Neural cell (in vitro differentiated cells): ENCODE results near the gene NELL1. TPM values are rescaled to one million over a fixed set of nuclear protein-coding genes. Genes with fewer than 3 reads are reported as not detected.

Source experiments
- H2AFZ ChIP-seq: fragments of 200-600, 300-800 bp; sonication (generic), shearing (Covaris generic); 2 replicates; pipeline ENCODE4 v1.6.0; 2014; ENCODE audit warnings: low read depth, mild to moderate bottlenecking, antibody characterized with exemption, low read length, moderate library complexity
- H3F3A ChIP-seq: fragments of 200-600 bp; shearing (Covaris generic); 2 replicates; pipeline ENCODE4 v1.6.1; 2016; ENCODE audit warnings: mild to moderate bottlenecking, moderate library complexity, mixed read lengths, antibody characterized with exemption, low read length; ENCODE audit not compliant: insufficient read depth, poor library complexity, severe bottlenecking
- H3K27ac ChIP-seq: fragments of 200-600, 300-800 bp; sonication (generic), shearing (Covaris generic); 2 replicates; pipeline ENCODE4 v1.5.1; 2014; ENCODE audit warnings: mild to moderate bottlenecking, low read length, moderate library complexity
- H3K27me3 ChIP-seq: fragments of 300-800, 200-600 bp; sonication (generic), shearing (Covaris generic); 2 replicates; pipeline ENCODE4 v1.6.0; 2014; ENCODE audit warnings: mild to moderate bottlenecking, low read depth, low read length, moderate library complexity; ENCODE audit not compliant: insufficient read depth
- H3K36me3 ChIP-seq: fragments of 300-800, 200-600 bp; sonication (generic), shearing (Covaris generic); 2 replicates; pipeline ENCODE4 v1.5.1; 2014; ENCODE audit warnings: mild to moderate bottlenecking, antibody characterized with exemption, low read length, moderate library complexity; ENCODE audit not compliant: insufficient read depth
- H3K4me2 ChIP-seq: fragments of 300-800, 200-600 bp; sonication (generic), shearing (Covaris generic); 2 replicates; pipeline ENCODE4 v1.6.0; 2014; ENCODE audit warnings: mild to moderate bottlenecking, low read length
- H3K4me3 ChIP-seq: fragments of 300-800, 200-600 bp; sonication (generic), shearing (Covaris generic); 2 replicates; pipeline ENCODE4 v1.5.1; 2014; ENCODE audit warnings: mild to moderate bottlenecking, low read length, moderate library complexity
- H3K79me2 ChIP-seq: fragments of 200-600 bp; shearing (Covaris generic); replicated peaks from 2 replicates; pipeline ENCODE4 v1.6.0; 2014; ENCODE audit warnings: mild to moderate bottlenecking, low read length, moderate library complexity; ENCODE audit not compliant: insufficient read depth
- H3K9ac ChIP-seq: fragments of 300-800, 200-600 bp; sonication (generic), shearing (Covaris generic); 2 replicates; pipeline ENCODE4 v1.6.1; 2016; ENCODE audit warnings: mild to moderate bottlenecking, low read length, mixed read lengths
- H3K9me2 ChIP-seq: fragments of 200-600 bp; shearing (Covaris generic); 2 replicates; pipeline ENCODE4 v1.6.1; 2016; ENCODE audit warnings: mild to moderate bottlenecking, low read length, mixed read lengths; ENCODE audit not compliant: insufficient read depth
- H3K9me3 ChIP-seq: fragments of 200-600, 300-800 bp; sonication (generic), shearing (Covaris generic); 2 replicates; pipeline ENCODE4 v1.6.1; 2016; ENCODE audit warnings: mild to moderate bottlenecking, mixed run types, low read length, moderate library complexity, mixed read lengths
- H4K20me1 ChIP-seq: fragments of 200-600 bp; shearing (Covaris generic); 2 replicates; pipeline ENCODE4 v1.6.1; 2016; ENCODE audit warnings: mild to moderate bottlenecking, mixed run types; ENCODE audit not compliant: insufficient read depth
- CTCF ChIP-seq: fragments of 450-650 bp; IDR thresholded peaks from 2 replicates; pipeline ENCODE4 v1.5.1; 2014; ENCODE audit warnings: antibody characterized with exemption, mild to moderate bottlenecking, moderate library complexity; ENCODE audit not compliant: poor library complexity, severe bottlenecking
- EP300 ChIP-seq: fragments of 450-650 bp; conservative IDR thresholded peaks from 2 replicates; pipeline ENCODE4 v1.6.1; 2014; ENCODE audit warnings: antibody characterized with exemption, mild to moderate bottlenecking, moderate library complexity; ENCODE audit not compliant: poor library complexity, severe bottlenecking
- EZH2 ChIP-seq: fragments of 200-600, 300-800 bp; shearing (Covaris generic), sonication (generic); IDR thresholded peaks from 2 replicates; pipeline ENCODE4 v1.6.1; 2014; ENCODE audit warnings: antibody characterized with exemption, low read length, borderline replicate concordance, mild to moderate bottlenecking; ENCODE audit not compliant: insufficient read depth, poor library complexity, severe bottlenecking
- MXI1 ChIP-seq: fragments of 450-650 bp; conservative IDR thresholded peaks from 2 replicates; pipeline ENCODE4 v1.6.1; 2014; ENCODE audit warnings: antibody characterized with exemption, mild to moderate bottlenecking; ENCODE audit not compliant: poor library complexity, severe bottlenecking
- POLR2AphosphoS5 ChIP-seq: IDR thresholded peaks from 2 replicates; pipeline ENCODE4 v1.6.1; 2012
- RAD21 ChIP-seq: fragments of 450-650 bp; conservative IDR thresholded peaks from 2 replicates; pipeline ENCODE4 v1.6.1; 2014; ENCODE audit warnings: antibody characterized with exemption, mild to moderate bottlenecking, moderate library complexity
- REST ChIP-seq: IDR thresholded peaks from 2 replicates; pipeline ENCODE4 v1.6.1; 2012; ENCODE audit warnings: borderline replicate concordance
- SMC3 ChIP-seq: fragments of 450-650 bp; conservative IDR thresholded peaks from 2 replicates; pipeline ENCODE4 v1.6.1; 2014; ENCODE audit warnings: antibody characterized with exemption, mild to moderate bottlenecking, moderate library complexity; ENCODE audit not compliant: poor library complexity
- TAF1 ChIP-seq: IDR thresholded peaks from 2 replicates; pipeline ENCODE4 v1.6.1; 2012; ENCODE audit warnings: low read depth
- polyA plus RNA-seq: library from polyadenylated mRNA; depleted of rRNA; stranded (reverse); fragments of >200 nt; gene quantifications from 2 replicates; pipeline ENCODE4 v1.2.3, GENCODE V29; 2014

NELL1 gene
- polyA plus RNA-seq, 1 donor from 2014 or later = 70.4 TPM

DNA sequence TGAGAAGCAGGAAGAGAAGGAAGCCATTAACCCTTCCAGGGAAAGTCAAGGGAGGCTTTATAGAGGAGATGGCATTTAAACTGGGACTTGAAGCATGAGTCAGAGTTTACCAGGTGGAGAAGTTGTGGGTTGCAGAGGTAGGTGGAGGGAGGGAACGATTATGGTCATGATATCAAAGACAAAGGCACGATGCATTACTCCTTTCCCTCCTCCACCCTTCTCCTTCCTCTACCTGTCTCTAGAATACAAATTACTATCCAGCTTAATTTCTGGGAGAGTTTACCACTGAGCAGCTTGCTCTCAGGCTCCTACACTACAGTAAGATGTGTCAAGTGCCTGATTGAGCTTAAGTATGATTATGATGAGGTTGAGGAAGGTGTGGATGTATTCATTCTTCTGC, 151.7 kb downstream of the NELL1 start:
- Histone ChIP-seq H3K36me3 (no peaks in the 10 kb centered on the region), H3K79me2 (no peaks in the 10 kb centered on the region), H3K27ac (no peak overlapping the region), H3K9me2 (no peaks in the 10 kb centered on the region), H2AFZ (no peak overlapping the region), H3K4me2 (no peak overlapping the region), H3K27me3 (no peaks in the 10 kb centered on the region), H3K9me3 (no peaks in the 10 kb centered on the region), H3K9ac (no peak overlapping the region), H3F3A (no peaks in the 10 kb centered on the region), H4K20me1 (no peaks in the 10 kb centered on the region), H3K4me3 (no peak overlapping the region)
- TF ChIP-seq SMC3 = no peak
- no peak for TF ChIP-seq REST
- TF ChIP-seq EZH2 = no peak
- no peak for TF ChIP-seq POLR2AphosphoS5
- TF ChIP-seq RAD21 = no peak
- no peak for TF ChIP-seq TAF1
- no peak for TF ChIP-seq MXI1
- TF ChIP-seq EP300 = no peak
- TF ChIP-seq CTCF = no peak

DNA sequence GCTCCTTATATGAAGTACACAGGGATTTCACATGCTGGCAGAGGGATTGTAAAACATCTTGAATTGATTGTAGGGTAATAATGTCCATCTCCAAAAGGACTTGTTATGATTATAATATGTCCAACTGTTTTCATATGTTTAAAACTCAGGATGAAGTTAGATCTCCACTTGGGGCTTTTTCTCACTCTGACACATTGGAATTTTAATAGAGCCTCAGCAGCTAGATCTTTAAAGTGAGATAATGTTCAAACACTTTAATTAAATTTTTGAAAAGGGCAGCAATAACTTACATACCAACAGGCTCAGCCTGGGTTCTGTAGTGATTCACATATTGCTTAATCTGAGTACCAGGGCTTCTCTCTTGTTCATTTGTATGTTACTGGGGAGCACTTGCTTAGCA, 152.1 kb downstream of the NELL1 start:
- no peak overlapping the region for H3K9ac ChIP-seq
- H4K20me1 ChIP-seq = no peaks in the 10 kb centered on the region
- no peaks in the 10 kb centered on the region for H3K9me2 ChIP-seq
- H2AFZ ChIP-seq = no peak overlapping the region
- no peaks in the 10 kb centered on the region for H3F3A ChIP-seq
- TF ChIP-seq EZH2 = no peak
- no peak for TF ChIP-seq SMC3
- no peaks in the 10 kb centered on the region for H3K79me2 ChIP-seq
- no peaks in the 10 kb centered on the region for H3K27me3 ChIP-seq
- no peak overlapping the region for H3K27ac ChIP-seq
- no peak overlapping the region for H3K4me3 ChIP-seq
- H3K9me3 ChIP-seq = no peaks in the 10 kb centered on the region
- H3K36me3 ChIP-seq = no peaks in the 10 kb centered on the region
- H3K4me2 ChIP-seq = no peak overlapping the region

GRCh38 chr11:20824773-20825172, 155.4 kb downstream of the NELL1 start:
- no peaks in the 10 kb centered on the region for H3F3A ChIP-seq

More at GRCh38 chr11:20824773-20825172, 155.4 kb downstream of the NELL1 start:
- H3K4me3 ChIP-seq = no peak overlapping the region
- no peaks in the 10 kb centered on the region for H3K36me3 ChIP-seq
- no peak overlapping the region for H3K27ac ChIP-seq
- H3K79me2 ChIP-seq = no peaks in the 10 kb centered on the region
- no peak overlapping the region for H2AFZ ChIP-seq
- TF ChIP-seq EZH2 (no peak), CTCF (no peak), TAF1 (no peak), REST (no peak), POLR2AphosphoS5 (no peak), EP300 (no peak), RAD21 (no peak), MXI1 (no peak), SMC3 (no peak)
- no peak overlapping the region for H3K9ac ChIP-seq
- H3K27me3 ChIP-seq = no peaks in the 10 kb centered on the region
- H3K9me3 ChIP-seq = no peaks in the 10 kb centered on the region
- no peaks in the 10 kb centered on the region for H4K20me1 ChIP-seq
- no peak overlapping the region for H3K4me2 ChIP-seq
- no peaks in the 10 kb centered on the region for H3K9me2 ChIP-seq
